SK-N-MC (cell line): ENCODE results near the gene SYNGR1.
"Not testable (repeated sequence)": the region's sequence is repeated elsewhere in the genome, so short reads cannot be mapped to it uniquely, and the experiment has no call there.

Experiments used
- DNase-seq: peaks from one replicate; pipeline ENCODE4 v3.0.0-alpha.2; 2011; ENCODE audit warnings: low read depth, low spot score
- H3K27ac ChIP-seq: fragments of 200-600 bp; sonication (generic); 2 replicates; pipeline ENCODE4 v1.5.1; 2016; ENCODE audit warnings: mixed run types
- H3K36me3 ChIP-seq: fragments of 200-600 bp; sonication (generic); 2 replicates; pipeline ENCODE4 v1.6.1; 2017; ENCODE audit warnings: antibody characterized with exemption, low read length, mixed read lengths; ENCODE audit not compliant: insufficient read depth
- H3K4me3 ChIP-seq: fragments of 200-600 bp; sonication (generic); 2 replicates; pipeline ENCODE4 v1.5.1; 2016
- H3K9ac ChIP-seq: fragments of 200-600 bp; sonication (generic); 2 replicates; pipeline ENCODE4 v1.8.0; 2017; ENCODE audit warnings: mixed run types, mixed read lengths; ENCODE audit not compliant: insufficient read length
- H3K9me3 ChIP-seq: fragments of 200-600 bp; sonication (generic); 2 replicates; pipeline ENCODE4 v1.6.1; 2017; ENCODE audit warnings: low read depth, mild to moderate bottlenecking, antibody characterized with exemption, low read length, moderate library complexity, mixed read lengths
- EZH2 ChIP-seq: fragments of 200-600 bp; sonication (generic); IDR thresholded peaks from one replicate; pipeline ENCODE4 v1.6.1; 2017; ENCODE audit warnings: antibody characterized with exemption
- FOXP2 ChIP-seq: optimal IDR thresholded peaks from 2 replicates; pipeline ENCODE3; 2011; ENCODE audit warnings: mild to moderate bottlenecking, moderate library complexity; ENCODE audit not compliant: insufficient read depth; ENCODE audit errors: extremely low read length, control extremely low read depth
- POLR2AphosphoS5 ChIP-seq: IDR thresholded peaks from 2 replicates; pipeline ENCODE4 v1.6.1; 2012; ENCODE audit warnings: mild to moderate bottlenecking, low read depth, low read length, borderline replicate concordance

SYNGR1 gene

GRCh38 chr22:39345231-39345630 lies 4.6 kb upstream of the SYNGR1 start:
- no peak for TF ChIP-seq FOXP2
- no peak for TF ChIP-seq POLR2AphosphoS5
- no peak for TF ChIP-seq EZH2

DNA sequence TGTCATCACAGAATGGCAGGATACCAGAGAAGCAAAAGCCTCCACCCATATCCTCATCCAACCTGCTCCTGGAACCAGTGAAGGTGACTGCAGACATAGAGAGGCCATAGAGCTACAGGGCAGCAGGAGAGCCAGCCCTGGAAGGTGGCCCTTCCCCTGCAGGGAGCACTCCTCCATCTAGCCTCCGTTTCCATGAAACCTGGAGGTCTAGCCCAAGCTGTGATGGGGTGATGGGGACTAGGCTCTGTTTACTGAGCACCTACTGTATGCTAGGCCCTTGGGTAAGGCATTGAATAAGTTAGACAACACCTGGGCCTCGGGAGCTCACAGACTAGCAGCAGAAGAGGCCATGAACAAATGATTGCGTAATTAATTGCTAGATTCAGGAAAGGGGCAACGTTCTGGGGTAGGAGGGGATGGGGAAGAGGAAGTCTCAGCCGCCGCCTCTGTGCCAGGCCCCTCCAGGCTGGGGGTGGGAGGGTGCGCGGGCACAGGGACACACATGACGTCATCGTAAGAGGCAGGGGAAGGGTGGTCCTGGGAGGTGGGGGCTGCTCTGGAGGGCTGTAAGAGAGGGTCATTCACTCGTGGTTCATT lies 784 bp upstream of the SYNGR1 start:
- Histone ChIP-seq H3K9ac (peak overlapping the region; percentile 79), H3K4me3 (peak overlapping the region; percentile 88), H3K27ac (0 out of 2 replicates have a peak overlapping the region, but pooled peaks have one; percentile 42), H3K9me3 (no peaks in the 10 kb centered on the region), H3K36me3 (no peaks in the 10 kb centered on the region)
- TF ChIP-seq POLR2AphosphoS5 = no peak; the same call in 1 of the 2 replicates
- no peak for TF ChIP-seq EZH2
- TF ChIP-seq FOXP2 = no peak
- DNase-seq = no peak

More at GRCh38 chr22:39345231-39345630, 4.6 kb upstream of the SYNGR1 start:
- no peak for DNase-seq
- no peak overlapping the region for H3K4me3 ChIP-seq
- H3K9me3 ChIP-seq = no peaks in the 10 kb centered on the region
- H3K36me3 ChIP-seq = no peaks in the 10 kb centered on the region
- H3K9ac ChIP-seq = no peak overlapping the region
- H3K27ac ChIP-seq = no peak overlapping the region

- 0 out of 2 replicates have a peak overlapping the region, but pooled peaks have one; percentile 42 for H3K27ac ChIP-seq
- no peaks in the 10 kb centered on the region for H3K9me3 ChIP-seq
- no peak for DNase-seq
- no peaks in the 10 kb centered on the region for H3K36me3 ChIP-seq
- H3K9ac ChIP-seq = peak overlapping the region; percentile 79
- no peak for TF ChIP-seq EZH2
- no peak for TF ChIP-seq POLR2AphosphoS5
- no peak for TF ChIP-seq FOXP2
- H3K4me3 ChIP-seq = peak overlapping the region; percentile 94
Measured at GRCh38 chr22:39349506-39349966, 255 bp upstream of the SYNGR1 start.

DNA sequence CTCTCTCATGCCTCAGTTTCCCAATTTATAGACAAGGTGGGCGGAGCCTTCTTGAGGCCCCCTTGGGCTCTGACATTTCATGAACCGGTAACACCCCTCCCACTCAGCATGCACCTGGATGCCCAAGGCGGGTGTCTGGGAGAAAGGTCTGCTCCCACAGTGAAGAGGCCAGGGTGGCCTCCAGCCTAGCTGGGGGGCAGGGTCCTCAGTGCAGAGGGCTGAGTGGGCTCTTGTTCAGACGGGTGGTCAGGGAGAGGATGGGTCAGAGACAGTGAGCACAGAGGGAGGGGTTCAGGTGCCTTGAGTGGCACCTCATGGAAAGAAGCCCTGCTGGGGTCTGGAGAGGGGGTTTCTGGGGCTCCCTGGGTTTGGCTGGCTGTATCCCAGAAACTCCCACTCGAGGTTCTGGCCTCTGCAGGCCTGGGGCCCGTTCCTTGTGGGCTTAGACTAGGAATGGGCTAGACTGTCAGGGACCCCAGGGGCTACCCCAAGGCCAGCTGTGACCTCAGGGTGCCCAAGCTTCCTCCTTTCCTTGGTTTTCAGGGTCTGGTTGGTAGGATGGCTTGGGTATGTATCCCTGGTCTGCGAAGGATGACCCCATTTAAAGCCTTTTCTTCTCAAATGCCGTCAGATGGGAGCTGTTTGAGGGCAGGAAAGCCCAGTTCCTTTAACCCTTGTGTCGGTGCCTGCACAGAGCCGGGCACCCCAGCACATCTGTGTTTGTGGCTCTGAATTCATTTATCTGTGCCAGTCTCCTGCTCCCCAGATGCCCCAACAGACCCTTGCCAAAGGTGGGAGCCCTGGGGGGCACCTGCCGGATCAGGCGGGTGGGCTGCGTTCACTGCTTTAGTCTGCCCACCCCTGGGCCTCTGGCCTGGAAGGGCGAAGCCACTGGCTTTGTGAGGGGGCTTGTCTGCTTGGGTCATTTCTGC lies 1.2 kb downstream of the SYNGR1 start:
- Histone ChIP-seq H3K9me3 (no peaks in the 10 kb centered on the region), H3K4me3 (peak overlapping the region; percentile 94), H3K36me3 (no peaks in the 10 kb centered on the region), H3K9ac (peak overlapping the region; percentile 87), H3K27ac (peak overlapping the region; percentile 72)
- TF ChIP-seq EZH2 = no peak
- TF ChIP-seq POLR2AphosphoS5 = no peak
- TF ChIP-seq FOXP2 = no peak
- no peak for DNase-seq

- Histone ChIP-seq H3K9me3 (no peaks in the 10 kb centered on the region), H3K9ac (peak overlapping the region; percentile 37), H3K4me3 (peak overlapping the region; percentile 94), H3K27ac (peak overlapping the region; percentile 72), H3K36me3 (no peaks in the 10 kb centered on the region)
- DNase-seq = peak; percentile 40
- TF ChIP-seq POLR2AphosphoS5 (no peak), FOXP2 (no peak), EZH2 (no peak)
Measured at GRCh38 chr22:39351689-39352214, 2.0 kb downstream of the SYNGR1 start.

GRCh38 chr22:39352306-39352891 lies 2.6 kb downstream of the SYNGR1 start:
- Histone ChIP-seq H3K9me3 (no peaks in the 10 kb centered on the region), H3K27ac (peak overlapping the region; percentile 72; the same call in 1 of the 2 replicates), H3K9ac (no peak overlapping the region), H3K36me3 (no peaks in the 10 kb centered on the region), H3K4me3 (peak overlapping the region; percentile 94; the same call in 1 of the 2 replicates)
- no peak for DNase-seq
- no peak for TF ChIP-seq FOXP2
- TF ChIP-seq EZH2 = no peak
- no peak for TF ChIP-seq POLR2AphosphoS5

DNA sequence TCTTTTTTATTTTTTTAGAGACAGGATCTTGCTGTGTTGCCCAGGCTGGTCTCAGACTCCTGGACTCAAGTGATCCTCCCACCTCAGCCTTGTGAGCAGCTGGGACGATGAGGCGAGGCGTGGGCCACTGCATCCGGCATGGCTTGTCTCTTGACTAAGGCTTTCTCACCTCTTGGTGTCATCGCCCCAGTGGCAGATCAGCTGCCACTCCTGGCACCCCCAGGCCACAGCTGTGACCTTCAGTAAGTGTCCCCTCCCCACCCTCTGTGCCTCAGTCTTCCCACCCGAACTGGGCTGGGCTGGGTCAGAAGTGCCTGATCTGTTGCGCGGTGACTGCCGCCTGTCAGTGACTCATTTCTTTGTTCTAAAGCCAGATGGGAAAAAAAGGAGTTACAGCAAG lies 3.6 kb downstream of the SYNGR1 start:
- TF ChIP-seq POLR2AphosphoS5 = no peak
- no peak for TF ChIP-seq FOXP2
- TF ChIP-seq EZH2 = no peak
- Histone ChIP-seq H3K9me3 (no peaks in the 10 kb centered on the region), H3K9ac (no peak overlapping the region), H3K4me3 (no peak overlapping the region), H3K27ac (0 out of 2 replicates have a peak overlapping the region, but pooled peaks have one; percentile 2), H3K36me3 (no peaks in the 10 kb centered on the region)
- DNase-seq = no peak

GRCh38 chr22:39355080-39355479 lies 5.3 kb downstream of the SYNGR1 start:
- Histone ChIP-seq H3K36me3 (0 out of 2 replicates have a peak, but pooled peaks cover 4% of the 10 kb centered on the region), H3K9ac (no peak overlapping the region), H3K4me3 (no peak overlapping the region), H3K27ac (no peak overlapping the region), H3K9me3 (no peaks in the 10 kb centered on the region)
- no peak for TF ChIP-seq POLR2AphosphoS5
- TF ChIP-seq EZH2 = no peak
- TF ChIP-seq FOXP2 = no peak
- no peak for DNase-seq

DNA sequence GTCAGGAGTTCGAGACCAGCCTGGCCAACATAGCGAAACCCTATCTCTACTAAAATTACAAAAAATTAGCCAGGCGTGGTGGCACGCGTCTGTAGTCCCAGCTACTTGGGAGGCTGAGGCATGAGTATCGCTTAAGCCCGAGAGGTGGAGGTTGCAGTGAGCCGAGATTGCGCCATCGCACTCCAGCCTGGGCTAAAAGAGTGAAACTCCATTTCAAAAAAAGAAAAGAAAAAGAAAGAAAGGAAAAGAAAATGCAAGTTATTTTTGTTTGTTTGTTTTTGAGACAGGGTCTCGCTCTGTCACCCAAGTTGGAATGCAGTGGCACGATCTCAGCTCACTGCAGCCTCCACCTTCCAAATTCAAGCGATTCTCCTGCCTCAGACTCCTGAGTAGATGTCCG lies 6.0 kb downstream of the SYNGR1 start:
- not testable (repeated sequence) for DNase-seq, H3K36me3 ChIP-seq, H3K27ac ChIP-seq, H3K4me3 ChIP-seq, H3K9ac ChIP-seq, H3K9me3 ChIP-seq
